Spleen (tissue), 7 donors: Measurements from ENCODE around the gene RPS15.

Experiments
- CTCF ChIP-seq, 11 experiments: fragments of 200-600 bp in 7 of 11; fragments of 450-650 bp in 4 of 11; sonication (generic) in 4 of 11; IDR thresholded peaks in 8 of 11; conservative IDR thresholded peaks in 3 of 11; 1 replicate in 7 of 11; 2 replicates in 4 of 11; pipeline versions ENCODE4 v1.4.0 to v1.8.0; 2016 to 2021; ENCODE audit warnings: antibody characterized with exemption in 11 of 11, inconsistent platforms in 4 of 11, mild to moderate bottlenecking in 1 of 11
- POLR2AphosphoS5 ChIP-seq, 3 donors: sonication (generic); formaldehyde crosslinking; IDR thresholded peaks; one replicate each; pipeline ENCODE4 v1.5.1; 2017; ENCODE audit warnings: antibody characterized with exemption in 3 of 3
- donor health status: DM: no; HTN: no; CAD: no; lungs with moderate emphysema.
- donor health status: DM: no; HTN: no; CAD: no.
- donor health status: DM: no; HTN: no; CAD: no.

GRCh38 chr19:1425102-1425837 is 12.9 kb upstream of the RPS15 start:
- TF ChIP-seq CTCF (IDR thresholded peaks at IDR 0.05 in 8 of 11, conservative IDR thresholded peaks at IDR 0.05 in 3 of 11) (no peak), POLR2AphosphoS5 (IDR thresholded peaks at IDR 0.05) (no peak)
